Muscle layer of duodenum (tissue), 2 donors: ENCODE data around the gene AKAP13.

ENCODE experiments used
- H3K27ac ChIP-seq: one replicate; pipeline ENCODE4 v1.7.0; 2013; ENCODE audit warnings: mild to moderate bottlenecking, low read length
- H3K27me3 ChIP-seq: one replicate; pipeline ENCODE4 v1.7.0; 2013; ENCODE audit warnings: low read depth, mild to moderate bottlenecking, control low read depth, low read length
- H3K36me3 ChIP-seq, 2 donors: one replicate each; pipeline ENCODE4 v1.7.0; 2013; ENCODE audit warnings: low read length in 2 of 2, control low read depth in 1 of 2, mild to moderate bottlenecking in 1 of 2; ENCODE audit not compliant: insufficient read depth in 2 of 2, control insufficient read depth in 1 of 2
- H3K4me1 ChIP-seq, 2 donors: one replicate each; pipeline ENCODE4 v1.7.0; 2013; ENCODE audit warnings: low read length in 2 of 2, mild to moderate bottlenecking in 2 of 2, control low read depth in 1 of 2, moderate library complexity in 1 of 2; ENCODE audit not compliant: insufficient read depth in 2 of 2, control insufficient read depth in 1 of 2
- H3K4me3 ChIP-seq, 2 donors: one replicate each; pipeline ENCODE4 v1.7.0; 2013; ENCODE audit warnings: low read length in 2 of 2, low read depth in 1 of 2, mild to moderate bottlenecking in 1 of 2
- H3K9me3 ChIP-seq, 2 donors: one replicate each; pipeline ENCODE4 v1.7.0; 2013; ENCODE audit warnings: low read length in 2 of 2, control low read depth in 1 of 2, mild to moderate bottlenecking in 1 of 2; ENCODE audit not compliant: control insufficient read depth in 1 of 2
- donor health status: healthy.

AKAP13 gene

GRCh38 chr15:85595804-85596536 lies 215.6 kb downstream of the AKAP13 start:
- no peak overlapping the region for H3K27ac ChIP-seq
- H3K36me3 ChIP-seq, result peaks cover 0 to 10% of the 10 kb centered on the region in 2 donors
- no peaks in the 10 kb centered on the region for H3K27me3 ChIP-seq
- no peak overlapping the region for H3K4me3 ChIP-seq
- H3K4me1 ChIP-seq, result peaks cover 0 to 25% of the 10 kb centered on the region in 2 donors
- no peaks in the 10 kb centered on the region for H3K9me3 ChIP-seq

- Histone ChIP-seq H3K4me3 (no peak overlapping the region), H3K36me3 (peaks cover 0 to 10% of the 10 kb centered on the region in 2 donors), H3K4me1 (peaks cover 0 to 25% of the 10 kb centered on the region in 2 donors), H3K27ac (no peak overlapping the region), H3K9me3 (no peaks in the 10 kb centered on the region), H3K27me3 (no peaks in the 10 kb centered on the region)
These were observed 216.9 kb downstream of the AKAP13 start for GRCh38 chr15:85597155-85597815.

- Histone ChIP-seq H3K36me3 (peaks cover 0 to 13% of the 10 kb centered on the region in 2 donors), H3K9me3 (no peaks in the 10 kb centered on the region), H3K27ac (peak overlapping the region; percentile 5), H3K27me3 (no peaks in the 10 kb centered on the region), H3K4me3 (no peak overlapping the region), H3K4me1 (peaks cover 0 to 25% of the 10 kb centered on the region in 2 donors)
These were observed 217.8 kb downstream of the AKAP13 start for GRCh38 chr15:85598219-85598618.

GRCh38 chr15:85598718-85599398 lies 218.5 kb downstream of the AKAP13 start:
- Histone ChIP-seq H3K36me3 (peaks cover 0 to 19% of the 10 kb centered on the region in 2 donors), H3K4me3 (no peak overlapping the region), H3K27me3 (no peaks in the 10 kb centered on the region), H3K9me3 (no peaks in the 10 kb centered on the region), H3K4me1 (peaks cover 0 to 22% of the 10 kb centered on the region in 2 donors), H3K27ac (peak overlapping the region; percentile 5)

GRCh38 chr15:85600001-85600400 lies 219.6 kb downstream of the AKAP13 start:
- H3K4me1 ChIP-seq, result peaks cover 0 to 18% of the 10 kb centered on the region in 2 donors
- H3K4me3 ChIP-seq, result no peak overlapping the region
- no peaks in the 10 kb centered on the region for H3K9me3 ChIP-seq
- H3K27me3 ChIP-seq, result no peaks in the 10 kb centered on the region
- no peak overlapping the region for H3K27ac ChIP-seq
- peaks cover 0 to 20% of the 10 kb centered on the region in 2 donors for H3K36me3 ChIP-seq

GRCh38 chr15:85603160-85603559 lies 222.8 kb downstream of the AKAP13 start:
- no peaks in the 10 kb centered on the region for H3K9me3 ChIP-seq
- peaks cover 10 to 29% of the 10 kb centered on the region in 2 donors for H3K4me1 ChIP-seq
- no peaks in the 10 kb centered on the region for H3K27me3 ChIP-seq
- no peak overlapping the region for H3K27ac ChIP-seq
- no peak overlapping the region for H3K4me3 ChIP-seq
- H3K36me3 ChIP-seq, result peaks cover 0 to 10% of the 10 kb centered on the region in 2 donors

GRCh38 chr15:85603703-85604102 lies 223.3 kb downstream of the AKAP13 start:
- H3K4me3 ChIP-seq, result no peak overlapping the region
- H3K9me3 ChIP-seq, result no peaks in the 10 kb centered on the region
- no peaks in the 10 kb centered on the region for H3K27me3 ChIP-seq
- no peak overlapping the region for H3K27ac ChIP-seq
- peaks cover 10 to 32% of the 10 kb centered on the region in 2 donors for H3K4me1 ChIP-seq
- peaks cover 0 to 10% of the 10 kb centered on the region in 2 donors for H3K36me3 ChIP-seq

- H3K9me3 ChIP-seq, result no peaks in the 10 kb centered on the region
- H3K27ac ChIP-seq, result no peak overlapping the region
- peaks cover 0 to 10% of the 10 kb centered on the region in 2 donors for H3K36me3 ChIP-seq
- H3K27me3 ChIP-seq, result no peaks in the 10 kb centered on the region
- peaks cover 10 to 27% of the 10 kb centered on the region in 2 donors for H3K4me1 ChIP-seq
- H3K4me3 ChIP-seq, result no peak overlapping the region
These were observed 223.8 kb downstream of the AKAP13 start for GRCh38 chr15:85604194-85604593.

GRCh38 chr15:85606738-85607137 lies 226.3 kb downstream of the AKAP13 start:
- H3K27me3 ChIP-seq, result no peaks in the 10 kb centered on the region
- peaks cover 0 to 10% of the 10 kb centered on the region in 2 donors for H3K36me3 ChIP-seq
- H3K4me1 ChIP-seq, result peaks cover 10 to 24% of the 10 kb centered on the region in 2 donors
- no peak overlapping the region for H3K27ac ChIP-seq
- no peak overlapping the region for H3K4me3 ChIP-seq
- no peaks in the 10 kb centered on the region for H3K9me3 ChIP-seq

- Histone ChIP-seq H3K27me3 (no peaks in the 10 kb centered on the region), H3K27ac (peak overlapping the region; percentile 18), H3K9me3 (no peaks in the 10 kb centered on the region), H3K4me1 (peaks cover 10 to 24% of the 10 kb centered on the region in 2 donors), H3K4me3 (no peak overlapping the region), H3K36me3 (peaks cover 0 to 10% of the 10 kb centered on the region in 2 donors)
These were observed 226.9 kb downstream of the AKAP13 start for GRCh38 chr15:85607141-85607806.

- H3K36me3 ChIP-seq, result peaks cover 0 to 10% of the 10 kb centered on the region in 2 donors
- H3K4me3 ChIP-seq, result no peak overlapping the region
- H3K27me3 ChIP-seq, result no peaks in the 10 kb centered on the region
- no peaks in the 10 kb centered on the region for H3K9me3 ChIP-seq
- peaks cover 10 to 24% of the 10 kb centered on the region in 2 donors for H3K4me1 ChIP-seq
- peak overlapping the region; percentile 55 for H3K27ac ChIP-seq
These were observed 227.4 kb downstream of the AKAP13 start for GRCh38 chr15:85607842-85608241.
